H1 (cell line): Measurements from ENCODE around the gene ZFPL1. TPM values are rescaled to one million over a fixed set of nuclear protein-coding genes. Genes with fewer than 3 reads are reported as not detected.
"Not testable (repeated sequence)": the region's sequence is repeated elsewhere in the genome, so short reads cannot be mapped to it uniquely, and the experiment has no call there.

ENCODE experiments used
- CTCF ChIA-PET: fragments of 300-600 bp; sonication (Branson Sonifier 250); formaldehyde crosslinking; loops from one replicate; lab custom pipeline; 2021; ENCODE audit not compliant: partially characterized antibody; lab: Charles Lee
- POLR2A ChIA-PET: fragments of 300-600 bp; sonication (Branson Sonifier 250); formaldehyde crosslinking; loops from one replicate; lab custom pipeline; 2021; ENCODE audit warnings: inconsistent platforms; ENCODE audit not compliant: partially characterized antibody; lab: Charles Lee
- DNase-seq, 2 experiments: peaks; one replicate each; pipeline versions ENCODE4 v3.0.0 to v3.0.0-alpha.2; 2010 to 2022; ENCODE audit warnings: low spot score in 2 of 2, low read depth in 1 of 2, mixed read lengths in 1 of 2
- FAIRE-seq: peaks from 2 replicates; lab custom pipeline; 2011; peaks lifted over from hg19 to GRCh38; lab: Jason Lieb, UNC
- H2AFZ ChIP-seq: 2 replicates; pipeline ENCODE4 v1.8.1; 2012; ENCODE audit warnings: low read length, inconsistent platforms
- H2AK5ac ChIP-seq: 2 replicates; pipeline ENCODE4 v1.6.1; 2013; ENCODE audit warnings: low read depth, low read length
- H2BK120ac ChIP-seq: replicated peaks from 2 replicates; pipeline ENCODE3; 2013; ENCODE audit warnings: low read depth, low read length, inconsistent platforms
- H2BK12ac ChIP-seq: 2 replicates; pipeline ENCODE4 v1.6.1; 2013; ENCODE audit warnings: low read depth, low read length
- H2BK15ac ChIP-seq: 2 replicates; pipeline ENCODE4 v1.6.1; 2013; ENCODE audit warnings: low read length
- H2BK20ac ChIP-seq: 2 replicates; pipeline ENCODE4 v1.6.1; 2013; ENCODE audit warnings: low read length
- H2BK5ac ChIP-seq: 2 replicates; pipeline ENCODE4 v1.6.1; 2013; ENCODE audit warnings: low read depth, low read length
- H3K14ac ChIP-seq: 2 replicates; pipeline ENCODE4 v1.6.1; 2013; ENCODE audit warnings: inconsistent platforms; ENCODE audit not compliant: insufficient read length
- H3K18ac ChIP-seq: 2 replicates; pipeline ENCODE4 v1.6.1; 2013; ENCODE audit warnings: low read length; ENCODE audit errors: extremely low read depth
- H3K23ac ChIP-seq: 2 replicates; pipeline ENCODE4 v1.6.1; 2013; ENCODE audit warnings: inconsistent platforms; ENCODE audit not compliant: insufficient read length
- H3K23me2 ChIP-seq: 2 replicates; pipeline ENCODE4 v1.6.1; 2013; ENCODE audit warnings: low read depth, low read length
- H3K27ac ChIP-seq: 2 replicates; pipeline ENCODE4 v1.6.1; 2011; ENCODE audit warnings: low read depth, low read length, inconsistent platforms
- H3K27me3 ChIP-seq, 4 experiments: replicated peaks in 1 of 4; 1 replicate in 1 of 4; 2 replicates in 3 of 4; pipeline versions ENCODE4 v1.6.1 to v1.8.1; 2011 to 2013; ENCODE audit warnings: low read length in 3 of 4, mild to moderate bottlenecking in 3 of 4, inconsistent platforms in 2 of 4, mixed read lengths in 2 of 4, moderate library complexity in 1 of 4; ENCODE audit not compliant: control insufficient read depth in 3 of 4, insufficient read depth in 3 of 4; ENCODE audit errors: extremely low read depth in 1 of 4
- H3K36me3 ChIP-seq, 4 experiments: 2 replicates each; pipeline versions ENCODE4 v1.6.1 to v1.8.1; 2011 to 2013; ENCODE audit warnings: mild to moderate bottlenecking in 4 of 4, low read length in 3 of 4, moderate library complexity in 2 of 4, control low read depth in 1 of 4, inconsistent platforms in 1 of 4; ENCODE audit not compliant: insufficient read depth in 4 of 4, control insufficient read depth in 2 of 4
- H3K4ac ChIP-seq: replicated peaks from 2 replicates; pipeline ENCODE3; 2013; ENCODE audit warnings: low read length, low read depth, mixed read lengths, inconsistent platforms; ENCODE audit not compliant: insufficient read length
- H3K4me1 ChIP-seq, 4 experiments: replicated peaks in 1 of 4; 1 replicate in 1 of 4; 2 replicates in 3 of 4; pipeline versions ENCODE4 v1.6.1 to v1.8.1; 2011 to 2013; ENCODE audit warnings: low read length in 3 of 4, inconsistent platforms in 2 of 4, mixed read lengths in 1 of 4; ENCODE audit not compliant: insufficient read depth in 4 of 4, control insufficient read depth in 3 of 4
- H3K4me2 ChIP-seq, 2 experiments: 2 replicates each; pipeline versions ENCODE4 v1.6.1 to v1.8.1; 2011 to 2013; ENCODE audit warnings: low read depth in 2 of 2, low read length in 2 of 2, control low read depth in 1 of 2, inconsistent platforms in 1 of 2, mild to moderate bottlenecking in 1 of 2; ENCODE audit not compliant: insufficient read depth in 1 of 2
- H3K4me3 ChIP-seq, 4 experiments: fragments of 200-600, 300-600 bp in 1 of 4; sonication (generic), shearing (Covaris generic), sonication (Bioruptor Twin) in 1 of 4; 2 replicates each; pipeline versions ENCODE4 v1.5.1 to v1.8.1; 2011 to 2016; ENCODE audit warnings: low read length in 4 of 4, low read depth in 3 of 4, control low read depth in 2 of 4, inconsistent platforms in 2 of 4, mild to moderate bottlenecking in 2 of 4, mixed read lengths in 1 of 4, moderate library complexity in 1 of 4; ENCODE audit not compliant: insufficient read depth in 2 of 4; ENCODE audit errors: extremely low read depth in 1 of 4
- H3K56ac ChIP-seq: replicated peaks from 2 replicates; pipeline ENCODE3; 2013; ENCODE audit warnings: low read depth, mild to moderate bottlenecking, mixed read lengths, low read length, inconsistent platforms; ENCODE audit not compliant: insufficient read length
- H3K79me1 ChIP-seq: 2 replicates; pipeline ENCODE4 v1.6.1; 2013; ENCODE audit warnings: low read depth, low read length, control low read depth
- H3K79me2 ChIP-seq, 2 experiments: 2 replicates each; pipeline versions ENCODE4 v1.6.1 to v1.8.1; 2012 to 2013; ENCODE audit warnings: low read length in 2 of 2, mild to moderate bottlenecking in 2 of 2, inconsistent platforms in 1 of 2; ENCODE audit not compliant: insufficient read depth in 2 of 2, control insufficient read depth in 1 of 2
- H3K9ac ChIP-seq, 4 experiments: replicated peaks in 1 of 4; 1 replicate in 1 of 4; 2 replicates in 3 of 4; pipeline versions ENCODE4 v1.6.1 to v1.8.1; 2011 to 2013; ENCODE audit warnings: low read depth in 3 of 4, low read length in 3 of 4, control low read depth in 2 of 4, mild to moderate bottlenecking in 2 of 4, moderate library complexity in 2 of 4, inconsistent platforms in 1 of 4; ENCODE audit errors: extremely low read depth in 1 of 4
- H3K9me3 ChIP-seq, 2 experiments: 2 replicates each; pipeline versions ENCODE4 v1.6.1 to v1.8.1; 2012 to 2013; ENCODE audit warnings: mild to moderate bottlenecking in 2 of 2, moderate library complexity in 2 of 2, control low read depth in 1 of 2, inconsistent platforms in 1 of 2, low read depth in 1 of 2, low read length in 1 of 2, mixed read lengths in 1 of 2; ENCODE audit not compliant: insufficient read depth in 2 of 2
- H4K20me1 ChIP-seq, 2 experiments: replicated peaks in 1 of 2; 2 replicates each; pipeline versions ENCODE3 to v1.8.1; 2011 to 2013; ENCODE audit warnings: inconsistent platforms in 2 of 2, low read length in 2 of 2, mild to moderate bottlenecking in 1 of 2; ENCODE audit not compliant: insufficient read depth in 2 of 2, control insufficient read depth in 1 of 2
- H4K5ac ChIP-seq: 2 replicates; pipeline ENCODE4 v1.6.1; 2013; ENCODE audit warnings: low read length, low read depth, mixed read lengths, inconsistent platforms; ENCODE audit not compliant: insufficient read length
- H4K8ac ChIP-seq: 2 replicates; pipeline ENCODE4 v1.8.0; 2013; ENCODE audit warnings: mild to moderate bottlenecking, moderate library complexity, low read length, inconsistent platforms; ENCODE audit not compliant: insufficient read depth; ENCODE audit errors: extremely low read depth
- H4K91ac ChIP-seq: replicated peaks from 2 replicates; pipeline ENCODE3; 2013; ENCODE audit warnings: low read length, mixed read lengths, inconsistent platforms; ENCODE audit not compliant: insufficient read length
- POLR2AphosphoS5 ChIP-seq: IDR thresholded peaks from 2 replicates; pipeline ENCODE4 v1.6.1; 2011; ENCODE audit warnings: low read depth, low read length
- WGBS, 2 experiments: shearing (Covaris generic) in 1 of 2; methylation state at CpG; one replicate each; pipeline versions ENCODE4 v1.1.6 to v1.1.7; 2013 to 2015; ENCODE audit warnings: low lambda C conversion rate in 2 of 2, mixed read lengths in 2 of 2, inconsistent platforms in 1 of 2, low coverage in 1 of 2, missing lambda C conversion rate in 1 of 2; ENCODE audit not compliant: insufficient replicate concordance in 2 of 2, insufficient coverage in 1 of 2, insufficient read length in 1 of 2; ENCODE audit errors: extremely low coverage in 1 of 2, missing lambda C conversion rate in 1 of 2; 5-methylcytosine and 5-hydroxymethylcytosine counted together
- polyA plus RNA-seq, 7 experiments: library from polyadenylated mRNA; depleted of rRNA in 3 of 7; stranded (reverse) in 5 of 7; unstranded in 2 of 7; fragments of >200 nt in 5 of 7; fragments of 200-250 nt in 2 of 7; gene quantifications; 1 replicate in 5 of 7; 2 replicates in 1 of 7; 4 replicates in 1 of 7; pipeline versions ENCODE4 v1.2.1 to v1.2.3, GENCODE V29; 2011 to 2013; ENCODE audit warnings: missing spikeins in 2 of 7, mixed read lengths in 2 of 7
- total RNA-seq: library from RNA; stranded (reverse); fragmentation: NEBNext Ultra II Directional; extraction: Animal tissue kit (Norgen Biotek cat#: 25700); gene quantifications from 2 replicates; pipeline ENCODE4 v1.2.1, GENCODE V29; 2021

The ZFPL1 gene
- total and polyA plus RNA-seq, 2 of the 8 experiments (the other 6 are each of a cell fraction or from before 2014, with no cell fraction given) = 21.5 to 76.8 TPM

DNA sequence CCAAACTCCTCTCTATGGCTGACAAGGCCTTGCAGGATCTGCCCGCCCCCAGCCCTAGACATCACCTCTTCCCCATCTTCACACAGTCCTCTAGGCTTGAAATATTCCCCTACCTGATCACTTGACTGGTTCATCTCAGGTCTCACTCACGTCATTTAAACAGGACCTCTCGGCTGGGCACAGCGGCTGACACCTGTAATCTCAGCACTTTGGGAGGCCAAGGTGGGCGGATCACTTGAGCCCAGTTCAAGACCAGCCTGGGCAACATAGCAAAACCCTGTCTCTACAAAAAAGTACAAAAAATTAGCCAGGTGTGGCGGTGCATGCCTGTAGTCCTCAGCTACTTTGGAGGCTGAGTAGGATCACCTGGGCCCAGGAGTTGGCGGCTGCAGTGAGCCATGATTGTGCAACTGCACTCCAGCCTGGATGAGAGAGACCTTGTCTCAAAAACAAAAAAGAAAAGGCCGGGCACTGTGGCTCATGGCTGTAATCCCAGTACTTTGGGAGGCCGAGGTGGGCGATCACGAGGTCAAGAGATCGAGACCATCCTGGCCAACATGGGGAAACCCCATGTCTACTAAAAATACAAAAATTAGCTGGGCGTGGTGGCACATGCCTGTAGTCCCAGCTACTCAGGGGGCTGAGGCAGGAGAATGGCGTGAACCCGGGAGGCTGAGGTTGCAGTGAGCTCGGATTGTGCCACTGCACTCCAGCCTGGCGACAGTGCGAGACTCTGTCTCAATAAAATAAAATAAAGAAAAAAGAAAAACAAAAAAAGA lies 35.1 kb downstream of the ZFPL1 start:
- H3K23me2 ChIP-seq, DNase-seq, H3K4ac ChIP-seq, H4K20me1 ChIP-seq, H3K27me3 ChIP-seq, FAIRE-seq, H2BK5ac ChIP-seq, H2BK20ac ChIP-seq, H3K9ac ChIP-seq, H4K91ac ChIP-seq, H2AFZ ChIP-seq, H2BK120ac ChIP-seq, H3K56ac ChIP-seq, H2BK15ac ChIP-seq, H3K23ac ChIP-seq, H2BK12ac ChIP-seq, H3K4me2 ChIP-seq, H2AK5ac ChIP-seq, H4K5ac ChIP-seq, H3K14ac ChIP-seq, H3K18ac ChIP-seq, H3K9me3 ChIP-seq, H3K27ac ChIP-seq, H3K4me3 ChIP-seq, H4K8ac ChIP-seq: not testable (repeated sequence)
- ChIA-PET POLR2A (interaction anchor here (1.0 to 17.4 kb wide), 12 partner anchors 10 to 482 kb away, joined by 3 to 305 read pairs (median 6); partner anchors contain the start of genes CAPN1, SYVN1 and VPS51), CTCF (interaction anchor here (0.6 to 2.2 kb wide), 15 partner anchors 8 to 271 kb away, joined by 3 to 12 read pairs (median 3); partner anchors contain the start of gene POLA2)
- Histone ChIP-seq H3K79me1 (peaks cover 13% of the 10 kb centered on the region), H3K4me1 (peaks cover 0 to 13% (median 8%) of the 10 kb centered on the region in 4 experiments; a peak in 6 of 7 replicates), H3K79me2 (peaks cover 6 to 36% of the 10 kb centered on the region in 2 experiments), H3K36me3 (peaks cover 11 to 35% (median 18%) of the 10 kb centered on the region in 4 experiments)
- WGBS, 2 experiments = 94% methylated on average over 18 of the region's 18 CpGs; no CpG with 5 or more reads in 1 of the 2 experiments
- TF ChIP-seq POLR2AphosphoS5 = peak; percentile 17; the same call in 1 of the 2 replicates
